Cortex of kidney (tissue), 1 donor: ENCODE measurements around the gene PPP2R2B.

ENCODE experiments used
- DNase-seq: peaks from one replicate; lab custom pipeline; 2025; lab: John Stamatoyannopoulos, UW

PPP2R2B gene

GRCh38 chr5:146699664-146700418 lies 178.7 kb downstream of the PPP2R2B start:
- DNase-seq = no peak

- DNase-seq = no peak
Observed at GRCh38 chr5:146699138-146699537, 179.4 kb downstream of the PPP2R2B start.

- DNase-seq = no peak
Observed at GRCh38 chr5:146698651-146699050, 179.9 kb downstream of the PPP2R2B start.

GRCh38 chr5:146697211-146697610 lies 181.3 kb downstream of the PPP2R2B start:
- no peak for DNase-seq

- DNase-seq = no peak
Observed at GRCh38 chr5:146695646-146696045, 182.9 kb downstream of the PPP2R2B start.

- no peak for DNase-seq
Observed at GRCh38 chr5:146690880-146691355, 187.6 kb downstream of the PPP2R2B start.

GRCh38 chr5:146687630-146688029 lies 190.9 kb downstream of the PPP2R2B start:
- DNase-seq = no peak

GRCh38 chr5:146683861-146684260 lies 194.7 kb downstream of the PPP2R2B start:
- no peak for DNase-seq

- DNase-seq = no peak
Observed at GRCh38 chr5:146682899-146683532, 195.5 kb downstream of the PPP2R2B start.

- no peak for DNase-seq
Observed at GRCh38 chr5:146681585-146682105, 196.9 kb downstream of the PPP2R2B start.

GRCh38 chr5:146680846-146681584 lies 197.5 kb downstream of the PPP2R2B start:
- DNase-seq = no peak

GRCh38 chr5:146675636-146676035 lies 202.9 kb downstream of the PPP2R2B start:
- DNase-seq = no peak

- no peak for DNase-seq
Observed at GRCh38 chr5:146672866-146673265, 205.7 kb downstream of the PPP2R2B start.

GRCh38 chr5:146671561-146672295 lies 206.8 kb downstream of the PPP2R2B start:
- no peak for DNase-seq

GRCh38 chr5:146669656-146670055 lies 208.9 kb downstream of the PPP2R2B start:
- no peak for DNase-seq

- DNase-seq = no peak
Observed at GRCh38 chr5:146667633-146668272, 210.8 kb downstream of the PPP2R2B start.

GRCh38 chr5:146662229-146662628 lies 216.3 kb downstream of the PPP2R2B start:
- no peak for DNase-seq

- no peak for DNase-seq
Observed at GRCh38 chr5:146660376-146660960, 218.1 kb downstream of the PPP2R2B start.

- no peak for DNase-seq
Observed at GRCh38 chr5:146659961-146660360, 218.6 kb downstream of the PPP2R2B start.

- DNase-seq = no peak
Observed at GRCh38 chr5:146656703-146657102, 221.9 kb downstream of the PPP2R2B start.

GRCh38 chr5:146653560-146653959 lies 225.0 kb downstream of the PPP2R2B start:
- DNase-seq = no peak
